BE2C (cell line): ENCODE data around the gene C2orf68.
A peak's percentile ranks its signal among the peaks of the same experiment; 100 is the strongest.

Source experiments
- DNase-seq: peaks from one replicate; pipeline ENCODE4 v3.0.0-alpha.2; 2020
- H3K27me3 ChIP-seq: fragments of 250-450 bp; sonication (Bioruptor Pico); 2 replicates; pipeline ENCODE4 v1.5.1; 2020; ENCODE audit warnings: mild to moderate bottlenecking
- H3K36me3 ChIP-seq: fragments of 250-450 bp; sonication (Bioruptor Pico); 2 replicates; pipeline ENCODE4 v1.5.1; 2020; ENCODE audit warnings: mild to moderate bottlenecking
- H3K4me1 ChIP-seq: fragments of 250-450 bp; sonication (Bioruptor Pico); 2 replicates; pipeline ENCODE4 v1.5.1; 2020
- H3K4me3 ChIP-seq: 2 replicates; pipeline ENCODE4 v1.5.1; 2011; ENCODE audit warnings: low read depth, low read length
- H3K9me3 ChIP-seq: fragments of 250-450 bp; sonication (Bioruptor Pico); 2 replicates; pipeline ENCODE4 v1.5.1; 2020
- TF ChIP-seq, protein P1 (sequence below): IDR thresholded peaks from 2 replicates; pipeline ENCODE4 v1.5.1; 2012; ENCODE audit warnings: mild to moderate bottlenecking, low read depth, low read length

Gene C2orf68

DNA sequence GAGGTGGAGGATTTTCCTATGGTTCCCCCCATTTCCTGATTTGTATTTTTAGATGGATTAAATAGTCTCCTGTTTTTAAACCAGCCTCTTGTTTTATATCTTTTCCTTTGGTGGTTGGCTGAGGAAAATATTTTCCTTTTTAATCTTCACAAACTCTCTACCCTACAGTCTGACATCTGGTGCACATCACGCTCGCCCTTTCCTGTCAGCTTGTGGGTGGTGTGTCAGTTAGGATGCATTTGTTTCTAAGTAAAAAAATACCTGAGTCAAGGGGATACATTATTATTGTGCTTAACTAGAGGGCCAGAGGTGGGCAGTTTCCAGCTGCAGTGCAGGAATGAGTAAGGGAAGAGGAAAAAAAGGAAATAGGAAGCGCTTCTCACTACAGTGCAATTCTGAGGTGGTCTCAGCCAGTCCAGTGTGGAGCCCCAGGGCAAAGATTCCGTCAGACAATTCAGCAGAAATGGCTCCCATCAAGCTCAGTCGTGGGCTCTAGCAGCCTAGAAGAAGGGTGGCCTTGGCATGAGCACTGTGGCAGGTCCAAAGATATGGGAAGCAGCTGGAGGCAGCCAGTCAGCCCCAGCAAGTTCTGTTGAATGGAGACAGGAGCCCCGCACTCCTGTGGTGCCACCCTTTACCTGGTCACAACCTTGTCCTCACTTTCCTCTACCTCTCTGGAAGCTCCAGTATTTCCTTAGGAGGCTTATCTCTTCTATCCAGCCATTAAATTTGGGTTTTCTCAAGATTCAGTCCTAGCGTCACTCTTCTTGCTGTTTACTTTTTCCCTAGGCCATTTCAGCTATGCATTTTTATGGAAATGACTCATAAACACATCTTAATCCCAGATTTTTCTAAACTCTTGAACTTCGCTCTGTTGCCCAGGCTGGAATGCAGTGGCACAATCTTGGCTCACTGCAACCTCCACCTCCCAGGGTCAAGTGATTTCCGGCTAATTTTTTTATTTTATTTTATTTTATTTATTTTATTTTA is 37.6 kb upstream of the C2orf68 start:
- Histone ChIP-seq H3K4me3 (no peak overlapping the region), H3K36me3 (peaks cover 33% of the 10 kb centered on the region), H3K4me1 (no peaks in the 10 kb centered on the region), H3K27me3 (no peaks in the 10 kb centered on the region), H3K9me3 (no peaks in the 10 kb centered on the region)
- TF ChIP-seq, protein P1, sequence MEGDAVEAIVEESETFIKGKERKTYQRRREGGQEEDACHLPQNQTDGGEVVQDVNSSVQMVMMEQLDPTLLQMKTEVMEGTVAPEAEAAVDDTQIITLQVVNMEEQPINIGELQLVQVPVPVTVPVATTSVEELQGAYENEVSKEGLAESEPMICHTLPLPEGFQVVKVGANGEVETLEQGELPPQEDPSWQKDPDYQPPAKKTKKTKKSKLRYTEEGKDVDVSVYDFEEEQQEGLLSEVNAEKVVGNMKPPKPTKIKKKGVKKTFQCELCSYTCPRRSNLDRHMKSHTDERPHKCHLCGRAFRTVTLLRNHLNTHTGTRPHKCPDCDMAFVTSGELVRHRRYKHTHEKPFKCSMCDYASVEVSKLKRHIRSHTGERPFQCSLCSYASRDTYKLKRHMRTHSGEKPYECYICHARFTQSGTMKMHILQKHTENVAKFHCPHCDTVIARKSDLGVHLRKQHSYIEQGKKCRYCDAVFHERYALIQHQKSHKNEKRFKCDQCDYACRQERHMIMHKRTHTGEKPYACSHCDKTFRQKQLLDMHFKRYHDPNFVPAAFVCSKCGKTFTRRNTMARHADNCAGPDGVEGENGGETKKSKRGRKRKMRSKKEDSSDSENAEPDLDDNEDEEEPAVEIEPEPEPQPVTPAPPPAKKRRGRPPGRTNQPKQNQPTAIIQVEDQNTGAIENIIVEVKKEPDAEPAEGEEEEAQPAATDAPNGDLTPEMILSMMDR: no peak
- no peak for DNase-seq

DNA sequence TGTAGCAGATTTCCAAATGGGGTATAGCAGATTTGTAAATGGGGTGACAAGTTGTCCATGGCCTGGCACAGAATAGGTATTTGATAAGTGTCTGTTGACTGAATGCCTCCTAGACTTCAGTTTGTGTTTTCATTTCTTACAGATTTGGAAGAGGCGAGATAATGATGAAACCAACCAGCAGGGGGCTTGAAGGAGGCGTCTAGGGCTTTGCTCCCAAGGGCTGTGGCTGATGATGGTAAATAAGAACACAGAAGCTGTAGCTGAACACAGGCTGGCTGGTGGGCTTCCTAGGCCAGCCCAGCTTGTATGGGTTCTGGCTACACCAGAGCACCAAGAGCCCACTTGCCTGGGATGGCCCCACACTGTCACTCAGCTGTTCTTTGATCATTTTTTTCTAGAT is 36.8 kb upstream of the C2orf68 start:
- Histone ChIP-seq H3K36me3 (peaks cover 35% of the 10 kb centered on the region), H3K9me3 (no peaks in the 10 kb centered on the region), H3K4me3 (no peak overlapping the region), H3K4me1 (no peaks in the 10 kb centered on the region), H3K27me3 (no peaks in the 10 kb centered on the region)
- TF ChIP-seq, protein P1: peak; percentile 44
- DNase-seq: peak; percentile 33

DNA sequence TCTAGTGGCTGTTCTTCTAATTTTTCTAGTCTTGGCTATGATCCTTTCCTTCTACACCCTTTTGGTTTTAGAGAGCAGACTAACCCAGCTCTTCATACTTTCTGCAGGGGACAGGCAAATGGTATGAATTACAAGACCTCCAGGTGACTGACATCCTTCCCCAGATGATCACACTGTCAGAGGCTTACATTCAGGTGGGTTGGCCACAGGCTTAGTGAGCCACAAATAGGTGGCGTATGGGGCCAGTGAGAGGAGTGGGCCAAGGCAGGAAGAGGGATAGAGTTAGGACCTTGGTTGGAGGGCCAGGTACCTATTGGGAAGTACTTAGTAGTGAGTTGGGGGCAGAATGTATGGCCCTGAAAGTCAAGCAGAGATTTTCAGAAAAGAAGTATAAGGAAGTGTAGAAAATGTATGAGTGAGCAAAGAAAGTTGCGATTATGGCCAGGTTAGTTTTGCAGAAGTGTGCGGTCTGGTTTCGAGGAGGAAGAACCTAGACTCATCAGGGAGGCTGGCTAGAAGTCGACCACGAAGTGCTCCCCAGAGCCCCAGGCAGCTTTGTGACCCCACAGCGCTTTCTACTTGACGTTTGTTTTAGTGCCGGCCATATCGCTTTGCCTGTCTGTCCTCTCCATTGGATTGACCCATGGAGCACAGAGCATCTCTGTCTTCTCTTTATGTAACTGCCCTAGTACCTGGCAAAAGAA is 36.1 kb upstream of the C2orf68 start:
- H3K9me3 ChIP-seq: no peaks in the 10 kb centered on the region
- no peak for DNase-seq
- no peaks in the 10 kb centered on the region for H3K4me1 ChIP-seq
- peaks cover 35% of the 10 kb centered on the region for H3K36me3 ChIP-seq
- no peak overlapping the region for H3K4me3 ChIP-seq
- TF ChIP-seq, protein P1: no peak
- no peaks in the 10 kb centered on the region for H3K27me3 ChIP-seq

DNA sequence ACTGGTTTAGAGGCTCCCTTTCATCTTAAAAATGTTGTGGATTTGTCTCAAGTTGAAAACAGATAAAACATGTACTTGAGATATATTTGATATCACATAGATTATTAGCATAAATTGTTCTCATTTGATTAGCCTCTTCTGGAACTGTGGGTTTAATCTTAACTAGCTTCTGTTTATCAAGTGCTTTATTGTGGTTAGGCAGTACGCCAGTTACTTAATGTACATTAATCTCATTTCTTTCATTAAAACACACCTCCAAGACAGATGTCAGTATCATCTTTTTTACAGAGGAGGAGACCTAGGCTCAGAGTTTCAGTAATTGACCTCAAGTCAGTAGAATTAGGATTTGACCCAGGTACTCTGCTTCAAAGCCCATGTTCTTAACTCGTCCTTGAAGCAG is 34.3 kb upstream of the C2orf68 start:
- H3K9me3 ChIP-seq: no peaks in the 10 kb centered on the region
- no peak overlapping the region for H3K4me3 ChIP-seq
- peaks cover 48% of the 10 kb centered on the region for H3K36me3 ChIP-seq
- no peak for DNase-seq
- H3K4me1 ChIP-seq: no peaks in the 10 kb centered on the region
- no peaks in the 10 kb centered on the region for H3K27me3 ChIP-seq
- TF ChIP-seq, protein P1: no peak

DNA sequence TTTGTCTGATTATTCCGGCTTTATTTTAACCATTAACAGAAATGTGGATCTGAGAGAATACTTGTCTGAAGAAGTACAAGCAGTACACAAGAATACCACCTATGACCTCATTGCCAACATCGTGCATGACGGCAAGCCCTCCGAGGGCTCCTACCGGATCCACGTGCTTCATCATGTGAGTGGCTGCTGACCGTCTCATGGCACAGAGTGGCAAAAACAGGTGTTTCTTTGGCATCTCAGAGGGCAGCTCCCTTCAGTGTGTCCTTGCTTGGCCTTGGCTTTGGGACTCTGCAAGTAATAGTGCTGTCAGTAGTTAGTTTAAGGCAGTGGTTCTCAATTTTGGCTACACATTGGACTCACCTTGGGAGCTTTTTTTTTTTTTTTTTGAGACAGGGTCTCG is 33.0 kb upstream of the C2orf68 start:
- TF ChIP-seq, protein P1: no peak
- H3K27me3 ChIP-seq: no peaks in the 10 kb centered on the region

More for the DNA sequence above, 33.0 kb upstream of the C2orf68 start:
- no peak for DNase-seq
- H3K9me3 ChIP-seq: no peaks in the 10 kb centered on the region
- H3K4me3 ChIP-seq: no peak overlapping the region
- H3K4me1 ChIP-seq: no peaks in the 10 kb centered on the region
- H3K36me3 ChIP-seq: peaks cover 56% of the 10 kb centered on the region
